Neutrophil (primary cell): Measurements from ENCODE around the gene TMPRSS4.

Experiments
- H3K27ac ChIP-seq: fragments of 200-600 bp; sonication (generic); 2 replicates; pipeline ENCODE4 v1.5.1; 2016; ENCODE audit warnings: mild to moderate bottlenecking, moderate library complexity
- H3K27me3 ChIP-seq: fragments of 200-600 bp; sonication (generic); 2 replicates; pipeline ENCODE4 v1.6.0; 2016; ENCODE audit warnings: mild to moderate bottlenecking
- H3K36me3 ChIP-seq: fragments of 200-600 bp; sonication (generic); 2 replicates; pipeline ENCODE4 v1.5.1; 2017
- H3K4me1 ChIP-seq, 2 experiments: fragments of 200-600 bp in 1 of 2; sonication (generic) in 1 of 2; 1 replicate in 1 of 2; 2 replicates in 1 of 2; pipeline versions ENCODE4 v1.5.1 to v1.6.1; 2013 to 2016; ENCODE audit warnings: low read depth in 1 of 2, low read length in 1 of 2, mild to moderate bottlenecking in 1 of 2, moderate library complexity in 1 of 2; ENCODE audit not compliant: control insufficient read depth in 1 of 2, insufficient read depth in 1 of 2
- H3K4me3 ChIP-seq, 2 experiments: fragments of 200-600 bp in 1 of 2; sonication (generic) in 1 of 2; 1 replicate in 1 of 2; 2 replicates in 1 of 2; pipeline ENCODE4 v1.5.1; 2013 to 2016; ENCODE audit warnings: low read depth in 1 of 2, low read length in 1 of 2, mild to moderate bottlenecking in 1 of 2, moderate library complexity in 1 of 2
- H3K9me3 ChIP-seq: fragments of 200-600 bp; sonication (generic); 2 replicates; pipeline ENCODE4 v1.5.1; 2016
- TF ChIP-seq, protein P1 (sequence below): fragments of 200-600 bp; sonication (generic); IDR thresholded peaks from 2 replicates; pipeline ENCODE4 v1.5.1; 2016; ENCODE audit warnings: antibody characterized with exemption

TMPRSS4 gene, protein sequence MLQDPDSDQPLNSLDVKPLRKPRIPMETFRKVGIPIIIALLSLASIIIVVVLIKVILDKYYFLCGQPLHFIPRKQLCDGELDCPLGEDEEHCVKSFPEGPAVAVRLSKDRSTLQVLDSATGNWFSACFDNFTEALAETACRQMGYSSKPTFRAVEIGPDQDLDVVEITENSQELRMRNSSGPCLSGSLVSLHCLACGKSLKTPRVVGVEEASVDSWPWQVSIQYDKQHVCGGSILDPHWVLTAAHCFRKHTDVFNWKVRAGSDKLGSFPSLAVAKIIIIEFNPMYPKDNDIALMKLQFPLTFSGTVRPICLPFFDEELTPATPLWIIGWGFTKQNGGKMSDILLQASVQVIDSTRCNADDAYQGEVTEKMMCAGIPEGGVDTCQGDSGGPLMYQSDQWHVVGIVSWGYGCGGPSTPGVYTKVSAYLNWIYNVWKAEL

DNA sequence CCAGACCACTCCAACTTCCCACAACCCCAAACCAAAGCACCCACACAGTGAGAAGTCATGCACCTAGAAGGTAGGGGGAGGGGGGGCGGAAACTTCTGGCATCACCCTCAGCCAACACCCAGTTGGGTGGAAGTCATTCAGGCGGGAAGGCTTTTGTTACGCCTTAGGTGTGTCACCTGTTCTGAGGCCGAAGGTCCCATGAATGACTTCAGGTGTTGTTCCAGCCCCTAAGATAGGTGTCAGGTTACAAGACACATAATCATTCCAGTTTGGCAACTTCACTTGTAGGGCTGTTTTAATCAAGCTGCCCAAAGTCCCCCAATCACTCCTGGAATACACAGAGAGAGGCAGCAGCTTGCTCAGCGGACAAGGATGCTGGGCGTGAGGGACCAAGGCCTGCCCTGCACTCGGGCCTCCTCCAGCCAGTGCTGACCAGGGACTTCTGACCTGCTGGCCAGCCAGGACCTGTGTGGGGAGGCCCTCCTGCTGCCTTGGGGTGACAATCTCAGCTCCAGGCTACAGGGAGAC, at the start of gene TMPRSS4:
TMPRSS4 (plus strand) TSS at position 325 of the 528 bp plus-strand sequence. CDS start 225 bp downstream, outside the sequence.
- H3K27me3 ChIP-seq, result no peaks in the 10 kb centered on the region
- H3K9me3 ChIP-seq, result no peaks in the 10 kb centered on the region
- no peak within 1 kb of the TSS for H3K27ac ChIP-seq

DNA sequence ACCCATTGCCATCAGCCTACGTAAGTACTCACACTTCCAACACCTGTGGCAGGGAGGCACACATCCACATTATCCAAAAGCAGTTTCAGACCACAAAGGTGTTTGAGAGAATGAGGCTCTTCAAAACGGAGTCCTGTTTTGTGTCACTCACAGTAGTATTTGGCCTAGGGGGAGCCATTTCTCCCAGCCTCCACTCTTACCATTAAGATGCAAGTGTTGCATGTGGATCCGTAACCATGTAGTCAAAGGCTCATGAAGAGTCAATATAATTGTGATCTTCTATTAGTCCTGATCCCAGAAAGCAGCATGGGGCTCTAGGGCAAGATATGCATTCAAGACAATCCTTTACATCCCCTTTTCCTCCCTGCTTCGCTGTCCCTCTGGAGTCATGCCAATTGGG, 49.2 kb upstream of the TMPRSS4 start:
- H3K36me3 ChIP-seq, result no peaks in the 10 kb centered on the region
- no peaks in the 10 kb centered on the region for H3K27me3 ChIP-seq
- TF ChIP-seq, protein P1, sequence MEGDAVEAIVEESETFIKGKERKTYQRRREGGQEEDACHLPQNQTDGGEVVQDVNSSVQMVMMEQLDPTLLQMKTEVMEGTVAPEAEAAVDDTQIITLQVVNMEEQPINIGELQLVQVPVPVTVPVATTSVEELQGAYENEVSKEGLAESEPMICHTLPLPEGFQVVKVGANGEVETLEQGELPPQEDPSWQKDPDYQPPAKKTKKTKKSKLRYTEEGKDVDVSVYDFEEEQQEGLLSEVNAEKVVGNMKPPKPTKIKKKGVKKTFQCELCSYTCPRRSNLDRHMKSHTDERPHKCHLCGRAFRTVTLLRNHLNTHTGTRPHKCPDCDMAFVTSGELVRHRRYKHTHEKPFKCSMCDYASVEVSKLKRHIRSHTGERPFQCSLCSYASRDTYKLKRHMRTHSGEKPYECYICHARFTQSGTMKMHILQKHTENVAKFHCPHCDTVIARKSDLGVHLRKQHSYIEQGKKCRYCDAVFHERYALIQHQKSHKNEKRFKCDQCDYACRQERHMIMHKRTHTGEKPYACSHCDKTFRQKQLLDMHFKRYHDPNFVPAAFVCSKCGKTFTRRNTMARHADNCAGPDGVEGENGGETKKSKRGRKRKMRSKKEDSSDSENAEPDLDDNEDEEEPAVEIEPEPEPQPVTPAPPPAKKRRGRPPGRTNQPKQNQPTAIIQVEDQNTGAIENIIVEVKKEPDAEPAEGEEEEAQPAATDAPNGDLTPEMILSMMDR, result no peak
- H3K4me1 ChIP-seq, result no peaks in the 10 kb centered on the region
- H3K27ac ChIP-seq, result no peak overlapping the region
- no peaks in the 10 kb centered on the region for H3K9me3 ChIP-seq
- H3K4me3 ChIP-seq, result no peak overlapping the region

More for the DNA sequence above, at the start of gene TMPRSS4:
- peaks cover 20 to 26% of the 10 kb centered on the region in 2 experiments for H3K4me1 ChIP-seq
- no peak within 1 kb of the TSS for H3K4me3 ChIP-seq
- no peaks in the 10 kb centered on the region for H3K36me3 ChIP-seq
- TF ChIP-seq, protein P1, result no peak

DNA sequence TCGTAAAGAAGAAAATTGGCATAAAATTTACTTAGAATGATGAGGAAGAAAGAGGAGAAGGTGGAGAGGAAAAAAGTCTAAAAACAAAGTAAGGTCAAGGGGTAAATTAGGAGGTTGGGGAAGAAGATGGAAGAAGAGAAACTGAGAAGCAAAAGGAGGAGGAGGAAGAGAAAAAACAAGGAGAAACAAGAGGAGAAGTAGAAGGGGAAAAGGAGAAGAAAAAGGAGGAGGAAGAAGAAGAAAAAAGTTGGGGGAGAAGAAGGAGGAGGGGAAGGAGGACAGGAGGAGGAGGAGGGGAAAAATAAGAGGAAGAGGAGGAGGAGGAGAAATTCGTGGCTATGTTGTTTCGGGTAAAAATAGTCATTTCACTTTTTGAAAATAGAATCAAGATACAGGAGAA, 48.3 kb upstream of the TMPRSS4 start:
- H3K4me1 ChIP-seq, result no peaks in the 10 kb centered on the region

DNA sequence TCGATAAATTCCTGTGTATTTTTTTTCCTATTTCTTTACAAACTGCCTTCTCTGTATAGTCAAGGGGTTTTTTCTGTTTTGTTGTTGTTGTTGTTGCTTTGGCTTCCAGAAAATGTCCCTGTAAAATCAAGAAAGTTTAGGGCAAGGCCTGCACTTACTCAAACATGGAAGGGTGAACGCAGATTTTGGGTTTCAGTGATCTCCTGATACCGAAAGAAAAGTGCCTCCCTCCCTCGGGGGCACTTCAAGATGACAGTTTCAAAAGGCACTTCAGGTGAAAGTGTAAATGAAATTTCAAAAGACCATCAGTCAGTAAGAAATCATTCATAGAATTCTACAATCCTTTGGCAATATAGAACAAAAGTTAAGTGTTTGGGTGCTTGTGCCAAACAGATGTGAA, 43.4 kb upstream of the TMPRSS4 start:
- H3K27ac ChIP-seq, result no peak overlapping the region
- H3K9me3 ChIP-seq, result no peaks in the 10 kb centered on the region
- no peaks in the 10 kb centered on the region for H3K27me3 ChIP-seq
- TF ChIP-seq, protein P1, result no peak
- no peaks in the 10 kb centered on the region for H3K36me3 ChIP-seq
- H3K4me1 ChIP-seq, result no peaks in the 10 kb centered on the region
- H3K4me3 ChIP-seq, result no peak overlapping the region

More for the DNA sequence above, 48.3 kb upstream of the TMPRSS4 start:
- Histone ChIP-seq H3K27ac (no peak overlapping the region), H3K9me3 (no peaks in the 10 kb centered on the region), H3K36me3 (no peaks in the 10 kb centered on the region), H3K4me3 (no peak overlapping the region), H3K27me3 (no peaks in the 10 kb centered on the region)
- TF ChIP-seq, protein P1, result no peak

DNA sequence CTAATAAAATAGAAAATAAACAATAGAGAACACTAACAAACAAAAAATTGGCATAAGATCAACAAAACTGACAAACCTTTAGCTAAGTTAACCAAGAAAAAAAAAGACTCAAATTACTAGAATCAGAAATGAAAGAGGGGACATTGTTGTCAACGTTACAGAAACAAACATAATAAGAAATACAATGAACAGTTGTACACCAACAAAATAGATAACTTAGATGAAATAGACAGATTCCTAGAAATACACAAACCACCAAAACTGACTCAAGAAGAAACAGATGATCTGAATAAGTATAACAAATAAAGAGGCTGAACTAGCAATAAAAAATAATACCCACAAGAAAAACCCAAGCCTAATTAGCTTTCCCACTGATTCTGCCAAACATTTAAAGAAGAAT, 34.7 kb upstream of the TMPRSS4 start:
- TF ChIP-seq, protein P1, result no peak
- H3K4me1 ChIP-seq, result no peaks in the 10 kb centered on the region
- H3K27me3 ChIP-seq, result no peaks in the 10 kb centered on the region
- H3K27ac ChIP-seq, result no peak overlapping the region
- no peak overlapping the region for H3K4me3 ChIP-seq
- H3K36me3 ChIP-seq, result no peaks in the 10 kb centered on the region
- H3K9me3 ChIP-seq, result no peaks in the 10 kb centered on the region
